Muscle of leg (tissue), 11 donors: ENCODE data around the gene GPC1. TPM values are rescaled to one million over a fixed set of nuclear protein-coding genes. Genes with fewer than 3 reads are reported as not detected.
A peak's percentile ranks its signal among the peaks of the same experiment; 100 is the strongest.

ENCODE experiments used
- DNase-seq: peaks from one replicate; pipeline ENCODE4 v3.0.0; 2013
- H3K27ac ChIP-seq: one replicate; pipeline ENCODE4 v1.5.1; 2013; ENCODE audit warnings: mild to moderate bottlenecking, low read length, control low read depth
- H3K27me3 ChIP-seq: one replicate; pipeline ENCODE4 v1.6.1; 2013; ENCODE audit warnings: low read length; ENCODE audit not compliant: control insufficient read depth, insufficient read depth
- H3K36me3 ChIP-seq: one replicate; pipeline ENCODE4 v1.6.1; 2013; ENCODE audit warnings: low read length; ENCODE audit not compliant: control insufficient read depth, insufficient read depth
- H3K4me1 ChIP-seq: one replicate; pipeline ENCODE4 v1.6.1; 2013; ENCODE audit warnings: low read length; ENCODE audit not compliant: control insufficient read depth, insufficient read depth
- H3K4me3 ChIP-seq: one replicate; pipeline ENCODE4 v1.5.1; 2013; ENCODE audit warnings: low read length, control low read depth
- H3K9me3 ChIP-seq: replicated peaks from 2 replicates; pipeline ENCODE4 v1.6.1; 2013; ENCODE audit warnings: low read depth, low read length; ENCODE audit not compliant: control insufficient read depth
- WGBS: methylation state at CpG from one replicate; pipeline ENCODE4 v1.1.5; 2013; ENCODE audit warnings: missing lambda C conversion rate; ENCODE audit not compliant: insufficient coverage; 5-methylcytosine and 5-hydroxymethylcytosine counted together
- polyA plus RNA-seq, 8 donors: library from polyadenylated mRNA; unstranded; fragments of 120-200 nt; gene quantifications; one replicate each; pipeline versions ENCODE4 v1.2.1 to v1.2.3, GENCODE V29; 2013; ENCODE audit warnings: inconsistent platforms in 1 of 8, low replicate concordance in 1 of 8; ENCODE audit not compliant: insufficient read length in 8 of 8, insufficient read depth in 1 of 8
- total RNA-seq: library from RNA; stranded (reverse); fragments of 120-200 nt; gene quantifications from one replicate; pipeline ENCODE4 v1.2.4, GENCODE V29; 2013

GPC1 gene
- total and polyA plus RNA-seq, 9 donors: 21.1 to 111 (median 97.7) TPM

DNA sequence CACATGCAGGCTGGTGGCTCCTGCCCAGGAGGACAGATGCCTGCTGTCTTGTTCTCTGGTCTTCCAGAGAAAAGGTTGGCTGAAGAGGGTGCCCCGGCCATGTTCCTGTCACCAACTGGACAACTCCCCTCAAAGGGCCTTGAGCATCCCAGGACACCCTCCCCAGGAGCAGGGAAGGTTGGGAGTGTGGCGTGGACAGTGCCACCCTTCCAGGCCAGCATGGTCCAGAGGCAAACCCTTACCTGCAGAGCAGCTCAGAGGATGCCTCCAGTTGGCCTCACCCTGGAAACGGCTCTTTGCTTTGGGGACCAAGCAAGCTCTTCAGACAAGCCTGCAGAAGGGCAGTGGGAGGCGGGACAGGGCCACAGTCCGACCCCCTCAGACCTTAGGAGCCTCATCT lies 4.9 kb upstream of the GPC1 start:
- Histone ChIP-seq H3K27me3 (peaks cover 13% of the 10 kb centered on the region), H3K27ac (no peak overlapping the region), H3K9me3 (peaks cover under 1% of the 10 kb centered on the region), H3K36me3 (no peaks in the 10 kb centered on the region), H3K4me1 (peaks cover 14% of the 10 kb centered on the region), H3K4me3 (no peak overlapping the region)
- 45% methylated on average over 1 of the region's 5 CpGs for WGBS
- DNase-seq: no peak

DNA sequence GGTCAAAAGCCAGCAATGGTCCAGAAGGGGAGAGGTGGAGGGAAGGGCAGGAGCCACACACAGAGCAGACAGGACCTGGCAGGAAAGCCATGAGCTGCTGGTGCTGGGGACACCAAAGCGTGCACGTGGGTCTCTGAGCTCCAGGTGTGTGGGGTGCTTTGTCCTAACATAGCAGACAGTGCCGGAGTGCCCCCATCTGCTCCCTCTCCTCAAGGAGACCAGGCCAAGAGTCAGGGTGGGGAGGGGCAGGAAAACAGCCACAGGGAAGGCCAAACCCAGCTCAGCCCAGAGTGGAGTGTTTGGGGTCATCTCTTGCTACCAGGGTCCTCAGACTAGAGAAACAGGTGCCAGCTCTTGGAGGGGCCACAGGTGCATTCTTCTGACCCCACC lies 4.2 kb upstream of the GPC1 start:
- Histone ChIP-seq H3K27ac (no peak overlapping the region), H3K27me3 (peaks cover 7% of the 10 kb centered on the region), H3K9me3 (no peaks in the 10 kb centered on the region), H3K4me3 (no peak overlapping the region), H3K4me1 (peaks cover 14% of the 10 kb centered on the region), H3K36me3 (no peaks in the 10 kb centered on the region)
- 60% methylated on average over 2 of the region's 3 CpGs for WGBS
- DNase-seq: no peak

DNA sequence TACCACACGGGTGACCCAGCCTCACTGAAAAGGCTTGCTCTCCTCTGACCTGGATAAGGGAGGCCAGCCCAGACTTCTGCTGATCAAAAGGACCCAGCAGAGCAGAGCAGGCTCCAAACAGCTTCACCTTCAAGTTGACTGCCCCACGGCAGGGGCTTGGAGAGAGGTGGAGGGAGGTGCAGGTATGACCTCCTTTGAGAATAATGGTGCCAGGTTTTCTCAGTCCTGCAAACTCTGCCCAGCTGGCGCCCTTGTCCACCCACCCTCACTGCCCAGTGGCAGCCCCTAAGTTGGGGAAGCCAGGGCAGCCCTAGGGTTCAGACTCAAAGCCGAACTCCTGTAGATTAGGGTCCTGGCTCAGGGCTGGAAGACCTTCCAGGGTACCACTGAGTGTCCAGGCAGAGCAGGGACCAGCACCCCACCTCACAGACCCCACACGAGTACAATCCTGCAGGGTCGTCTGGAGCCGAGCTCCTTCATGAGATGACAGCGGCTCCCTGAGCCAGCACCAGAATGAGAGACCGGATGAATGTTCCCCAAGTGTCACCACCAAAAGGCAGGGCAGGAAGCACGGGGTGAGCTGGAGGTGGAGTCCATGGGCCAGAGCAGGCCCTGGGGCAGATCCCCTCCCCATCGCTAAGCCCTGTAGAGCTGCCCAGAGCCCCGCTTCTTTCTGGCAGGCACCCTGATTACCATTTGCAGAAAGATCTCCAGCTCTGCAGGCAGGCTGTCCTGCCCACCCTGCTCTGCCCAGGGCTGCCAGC lies 3.6 kb upstream of the GPC1 start:
- WGBS: 62% methylated on average over 7 of the region's 12 CpGs
- no peak for DNase-seq
- Histone ChIP-seq H3K27me3 (peaks cover 12% of the 10 kb centered on the region), H3K36me3 (no peaks in the 10 kb centered on the region), H3K9me3 (no peaks in the 10 kb centered on the region), H3K4me3 (no peak overlapping the region), H3K27ac (no peak overlapping the region), H3K4me1 (peaks cover 18% of the 10 kb centered on the region)

DNA sequence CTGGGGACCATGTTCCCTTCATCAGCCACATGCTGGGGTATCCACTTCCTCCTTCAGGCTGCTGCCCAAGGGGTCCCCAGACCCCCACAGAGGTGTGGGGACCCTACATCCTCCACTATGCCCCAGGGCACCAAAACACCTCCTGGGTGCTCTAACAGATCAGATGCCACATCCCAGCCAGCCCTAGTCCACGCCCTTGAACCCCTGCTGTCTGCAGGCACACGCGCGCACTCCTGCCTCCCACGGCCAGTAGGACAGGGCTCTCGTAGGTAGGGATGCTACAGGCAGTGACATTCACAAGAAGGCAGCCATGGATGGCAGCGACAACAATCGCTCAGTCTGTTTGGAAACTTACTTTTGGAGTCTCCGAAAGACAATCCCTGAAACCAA lies 3.0 kb upstream of the GPC1 start:
- WGBS: 76% methylated on average over 8 of the region's 9 CpGs
- Histone ChIP-seq H3K4me1 (peaks cover 24% of the 10 kb centered on the region), H3K36me3 (no peaks in the 10 kb centered on the region), H3K27ac (no peak overlapping the region), H3K4me3 (no peak overlapping the region), H3K27me3 (peaks cover 17% of the 10 kb centered on the region), H3K9me3 (no peaks in the 10 kb centered on the region)
- DNase-seq: no peak

DNA sequence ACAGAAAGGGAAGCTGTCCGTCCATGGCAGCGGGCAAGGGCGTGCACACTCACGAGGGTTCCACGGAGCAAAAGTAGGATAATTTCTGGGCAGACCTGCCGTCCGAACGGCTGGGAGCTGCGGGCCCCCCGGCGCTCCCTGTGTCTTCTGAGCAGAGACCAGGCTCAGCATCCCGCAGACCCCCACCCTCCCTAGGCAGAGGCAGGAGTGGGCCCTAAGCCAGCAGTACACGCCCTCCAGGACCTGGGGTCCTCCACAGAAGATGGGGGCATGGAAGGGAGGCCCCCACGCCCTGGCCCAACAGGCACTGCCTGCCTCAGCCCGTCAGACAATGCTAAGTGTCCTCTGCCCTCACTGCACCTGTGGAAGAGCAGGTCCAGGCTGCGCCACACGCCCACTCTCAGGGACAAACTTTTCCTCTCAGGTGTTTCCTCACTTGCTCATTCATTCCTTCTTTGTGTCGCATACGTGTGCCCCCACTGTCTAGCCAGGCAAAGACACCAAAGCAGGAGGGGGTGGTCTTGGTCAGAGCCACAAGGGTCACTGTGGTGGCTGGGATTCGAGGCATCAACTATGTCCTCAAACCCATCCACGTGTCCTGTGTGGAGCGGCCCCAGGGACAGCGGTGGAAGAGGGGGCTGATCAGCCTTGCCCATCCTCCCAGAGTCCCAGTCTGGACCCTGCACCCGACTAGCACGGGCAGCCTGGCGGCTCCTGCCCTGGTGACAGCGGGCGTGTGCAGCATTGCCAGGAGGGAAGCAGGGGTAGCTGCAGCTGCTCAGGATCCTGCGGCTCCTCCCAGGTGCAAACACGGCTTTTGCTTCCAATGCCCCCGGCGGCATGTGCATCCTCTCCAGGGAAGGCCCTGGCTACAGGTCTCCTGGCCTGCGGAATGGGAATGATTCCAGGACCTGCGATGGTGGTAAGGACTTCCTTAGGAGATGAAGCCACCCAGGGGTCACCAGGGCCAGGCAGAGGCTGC lies 2.4 kb upstream of the GPC1 start:
- H3K36me3 ChIP-seq: no peaks in the 10 kb centered on the region
- H3K27me3 ChIP-seq: peaks cover 22% of the 10 kb centered on the region
- DNase-seq: no peak
- H3K9me3 ChIP-seq: no peaks in the 10 kb centered on the region
- H3K4me3 ChIP-seq: no peak overlapping the region
- H3K4me1 ChIP-seq: peaks cover 31% of the 10 kb centered on the region
- no peak overlapping the region for H3K27ac ChIP-seq
- WGBS: 77% methylated on average over 27 of the region's 34 CpGs

DNA sequence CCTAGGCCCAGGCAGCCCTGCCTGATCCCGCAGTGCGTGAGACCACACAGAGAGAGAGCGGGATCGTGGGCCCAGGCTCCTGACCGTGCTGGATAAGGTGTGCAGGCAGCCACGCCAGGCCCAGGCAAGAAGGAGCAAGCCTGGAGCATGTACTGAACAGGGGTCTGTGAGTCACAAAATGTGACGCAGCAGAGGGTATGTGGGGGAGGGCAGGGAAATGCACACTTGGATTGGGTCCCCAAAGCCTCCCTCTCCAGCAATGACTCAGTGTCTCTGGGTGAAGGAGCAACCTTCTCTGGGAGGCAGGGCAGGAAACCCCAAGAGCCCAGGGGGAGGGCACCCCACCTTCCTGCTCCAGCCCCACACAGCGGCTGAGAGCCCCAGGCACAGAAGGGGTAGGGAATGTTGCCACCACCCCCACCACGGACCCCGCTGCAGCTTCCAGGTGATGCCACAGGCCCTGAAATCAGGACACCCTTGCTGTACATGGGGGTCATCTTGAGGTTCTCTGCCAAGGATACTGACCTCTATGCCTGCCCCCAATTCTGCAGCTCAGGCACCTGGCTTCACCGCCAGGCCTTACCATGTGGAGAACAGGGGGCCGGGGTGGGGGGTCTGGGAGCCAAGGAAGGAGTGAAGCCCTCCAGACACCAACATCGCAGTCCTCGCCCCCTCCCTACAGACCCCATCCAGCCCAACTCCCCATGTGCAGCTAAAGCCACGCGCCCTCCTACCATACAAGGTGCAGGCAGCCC lies 1.3 kb upstream of the GPC1 start:
- H3K9me3 ChIP-seq: no peaks in the 10 kb centered on the region
- WGBS: 75% methylated on average over 12 of the region's 16 CpGs
- no peak for DNase-seq
- H3K27me3 ChIP-seq: peaks cover 21% of the 10 kb centered on the region
- H3K4me1 ChIP-seq: peaks cover 38% of the 10 kb centered on the region
- H3K4me3 ChIP-seq: peak overlapping the region; percentile 37
- no peaks in the 10 kb centered on the region for H3K36me3 ChIP-seq
- H3K27ac ChIP-seq: peak overlapping the region; percentile 52

DNA sequence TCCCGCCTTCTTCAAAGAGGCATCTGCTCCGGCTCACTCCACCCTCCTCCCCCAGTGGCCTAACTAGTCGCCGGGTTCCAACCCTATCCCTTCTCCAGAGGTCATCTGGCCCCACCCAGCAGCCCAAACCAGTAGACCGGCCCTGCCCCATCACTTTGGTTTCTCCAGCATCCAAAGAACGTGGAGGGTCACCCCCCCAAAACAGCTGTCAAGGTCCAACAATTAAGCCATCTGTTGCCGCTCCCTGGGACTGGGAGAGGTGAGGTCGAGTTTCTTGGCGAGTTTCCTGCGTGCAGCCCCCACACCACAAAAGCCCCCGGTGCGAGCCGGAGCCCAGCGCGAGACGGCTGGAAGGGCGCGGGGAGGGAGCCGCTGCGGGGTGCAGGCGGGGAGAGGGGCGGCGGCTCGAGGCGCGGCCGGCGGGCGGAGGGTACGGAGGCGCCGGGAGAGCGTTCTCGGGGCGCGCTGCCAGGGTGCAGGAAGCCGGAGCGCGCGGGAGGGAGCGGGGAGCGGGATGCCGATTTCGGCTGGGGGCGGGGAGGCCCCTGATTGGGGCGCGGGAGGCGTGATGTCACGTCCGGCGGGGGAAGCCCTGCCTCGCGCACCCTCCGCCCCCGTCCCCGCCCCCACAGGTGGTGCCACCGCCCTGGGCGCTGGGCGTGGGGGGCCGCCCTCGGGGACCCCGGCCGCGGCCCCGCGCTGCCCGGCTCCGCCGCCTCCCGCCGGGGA lies 571 bp upstream of the GPC1 start:
- DNase-seq: peak; percentile 95
- peak overlapping the region; percentile 52 for H3K27ac ChIP-seq
- H3K4me1 ChIP-seq: peaks cover 38% of the 10 kb centered on the region
- peaks cover 17% of the 10 kb centered on the region for H3K27me3 ChIP-seq
- H3K36me3 ChIP-seq: peaks cover 3% of the 10 kb centered on the region
- H3K9me3 ChIP-seq: no peaks in the 10 kb centered on the region
- WGBS: under 1% methylated on average over 64 of the region's 71 CpGs
- peak overlapping the region; percentile 37 for H3K4me3 ChIP-seq

DNA sequence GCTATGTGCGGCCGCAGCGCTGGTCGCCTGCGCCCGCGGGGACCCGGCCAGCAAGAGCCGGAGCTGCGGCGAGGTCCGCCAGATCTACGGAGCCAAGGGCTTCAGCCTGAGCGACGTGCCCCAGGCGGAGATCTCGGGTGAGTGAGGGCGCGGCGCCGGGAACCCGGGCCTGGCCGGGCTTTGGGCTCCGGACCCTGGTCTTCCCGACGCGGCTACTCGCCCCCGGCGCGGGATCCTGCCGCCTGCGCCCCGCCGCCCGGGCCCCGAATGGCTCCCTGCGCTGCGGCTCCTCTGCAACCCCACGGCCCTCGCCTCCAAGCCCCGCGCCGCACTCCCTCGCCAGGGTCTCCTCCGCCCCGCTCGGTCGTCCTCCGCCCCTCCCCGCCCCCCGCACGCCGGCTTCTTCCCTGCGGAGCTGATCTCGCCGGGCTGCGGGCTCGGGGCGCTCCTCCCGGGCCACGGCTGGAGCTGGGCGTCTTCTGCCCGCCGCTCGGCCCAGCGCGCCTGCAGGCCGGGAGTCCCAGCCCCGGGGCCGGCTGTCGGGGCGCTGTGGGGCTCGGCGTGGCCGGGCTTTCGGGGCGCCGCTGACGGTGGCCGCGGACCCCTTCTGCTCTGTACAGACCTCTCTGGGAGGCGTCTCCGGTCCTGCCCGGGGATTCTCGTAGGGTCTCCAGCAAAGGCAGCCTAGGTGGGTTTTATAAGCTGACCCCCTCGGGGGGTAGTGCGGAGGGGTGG lies 652 bp downstream of the GPC1 start:
- no peaks in the 10 kb centered on the region for H3K9me3 ChIP-seq
- H3K27ac ChIP-seq: peak overlapping the region; percentile 47
- WGBS: under 1% methylated on average over 88 of the region's 88 CpGs
- H3K36me3 ChIP-seq: peaks cover 3% of the 10 kb centered on the region
- H3K27me3 ChIP-seq: peaks cover 15% of the 10 kb centered on the region
- H3K4me1 ChIP-seq: peaks cover 41% of the 10 kb centered on the region
- peak overlapping the region; percentile 45 for H3K4me3 ChIP-seq
- DNase-seq: no peak
